Measurements from ENCODE around the gene ARAP1. TPM values are rescaled to one million over a fixed set of nuclear protein-coding genes. Genes with fewer than 3 reads are reported as not detected.

The ARAP1 gene
- total RNA-seq, 1 donor from 2014 or later = 86.2 TPM

DNA sequence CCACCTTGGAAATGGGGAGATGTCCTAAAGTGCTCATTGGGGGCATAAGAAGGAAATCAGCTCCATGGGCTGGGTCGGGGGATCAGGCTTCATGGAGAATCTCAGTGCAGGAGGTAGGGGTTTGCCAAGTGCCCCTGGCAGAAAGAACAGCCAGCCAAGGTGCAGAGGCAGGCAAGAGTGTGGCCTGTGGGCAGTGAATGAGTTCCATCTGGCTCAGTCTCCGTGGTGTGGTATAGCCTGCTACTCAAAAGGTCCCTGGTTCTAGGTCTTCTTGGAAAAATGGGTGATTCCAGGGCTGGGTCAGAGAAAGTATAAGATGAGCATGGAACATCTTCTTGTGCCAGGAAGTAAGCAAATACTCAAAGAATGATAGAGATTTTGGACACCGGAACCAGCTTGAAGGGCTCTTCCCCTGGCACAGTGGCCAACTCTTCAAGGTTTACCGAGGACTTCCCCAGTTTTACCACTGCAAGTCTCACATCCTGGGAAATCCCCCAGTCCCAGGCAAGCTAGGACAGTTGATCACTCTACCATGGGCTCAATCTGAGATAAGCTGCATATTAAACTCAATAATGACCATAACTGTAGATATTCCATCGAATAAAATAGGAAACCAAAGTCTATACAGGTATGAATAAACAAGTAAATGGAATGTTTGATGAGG, 10.6 kb upstream of the ARAP1 start:
- no peak for DNase-seq (ENCODE audit: low spot score)

- no peak for DNase-seq (ENCODE audit: low spot score)
These were observed 8.6 kb upstream of the ARAP1 start for GRCh38 chr11:72760539-72761405.

GRCh38 chr11:72759468-72759985, 7.3 kb upstream of the ARAP1 start:
- no peak for DNase-seq (ENCODE audit: low spot score)

- DNase-seq (ENCODE audit: low spot score) = peak; percentile 66
These were observed 6.6 kb upstream of the ARAP1 start for GRCh38 chr11:72758690-72759389.

- no peak for DNase-seq (ENCODE audit: low spot score)
These were observed 6.1 kb upstream of the ARAP1 start for GRCh38 chr11:72758304-72758689.

DNA sequence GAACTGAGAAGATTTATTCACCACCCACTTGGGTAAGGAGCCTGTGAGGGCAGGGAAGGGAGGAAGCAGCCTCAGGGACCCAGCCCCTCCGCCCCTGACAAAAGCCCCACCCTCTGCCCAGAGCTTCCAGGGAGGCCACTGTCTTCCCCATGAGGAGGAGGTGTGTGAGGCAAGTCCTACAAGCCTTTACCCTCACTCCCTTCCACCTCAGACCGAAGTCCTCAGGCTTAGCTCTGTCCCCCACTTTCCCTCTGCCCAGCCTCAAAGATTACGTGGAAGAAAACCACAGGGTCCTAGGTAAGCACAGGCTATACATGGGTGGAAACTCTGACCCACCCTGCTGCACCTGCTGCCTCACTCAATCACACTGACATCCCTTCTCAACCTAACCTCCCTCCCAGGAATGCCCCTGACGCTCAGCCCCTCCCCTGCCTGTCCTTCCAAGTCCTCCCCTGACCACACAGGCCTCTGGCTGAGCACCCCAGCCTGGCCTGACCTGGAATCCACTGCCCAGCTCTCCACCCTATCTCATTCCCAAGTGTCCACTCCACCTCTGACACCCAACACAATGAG, 3.6 kb upstream of the ARAP1 start:
- no peak for DNase-seq (ENCODE audit: low spot score)

DNA sequence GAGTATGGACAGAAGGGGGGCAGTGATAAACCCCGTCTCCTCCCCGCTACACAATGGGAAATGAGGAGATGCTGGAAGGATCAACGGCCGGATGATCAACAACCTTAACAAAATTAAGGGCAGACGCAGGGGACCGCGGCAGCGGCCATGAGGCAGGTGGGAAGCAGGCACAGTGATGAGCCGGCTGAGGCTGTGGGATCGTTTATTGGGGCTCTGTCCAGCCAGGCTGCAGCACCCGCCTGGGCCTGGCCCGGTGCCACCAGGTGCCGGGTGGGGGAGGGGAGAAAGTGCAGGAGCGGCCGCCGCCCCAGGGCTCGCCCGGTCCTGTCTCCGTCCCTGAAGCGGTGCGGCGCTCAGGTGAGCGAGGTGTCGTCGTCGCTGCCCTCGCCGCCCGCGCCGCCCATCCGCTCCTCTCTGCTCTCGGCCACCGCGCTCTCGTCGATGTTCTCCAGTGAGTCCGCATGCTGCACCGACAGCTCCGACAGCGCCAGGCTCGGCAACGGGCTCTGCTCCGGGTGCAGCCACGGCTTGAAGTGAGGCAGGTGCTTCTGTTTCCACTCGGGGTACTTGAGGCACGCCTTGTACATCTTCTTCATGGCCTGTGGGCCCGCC, 2.4 kb upstream of the ARAP1 start:
- no peak for DNase-seq (ENCODE audit: low spot score)

GRCh38 chr11:72754149-72754543, 1.9 kb upstream of the ARAP1 start:
- no peak for DNase-seq (ENCODE audit: low spot score)

DNA sequence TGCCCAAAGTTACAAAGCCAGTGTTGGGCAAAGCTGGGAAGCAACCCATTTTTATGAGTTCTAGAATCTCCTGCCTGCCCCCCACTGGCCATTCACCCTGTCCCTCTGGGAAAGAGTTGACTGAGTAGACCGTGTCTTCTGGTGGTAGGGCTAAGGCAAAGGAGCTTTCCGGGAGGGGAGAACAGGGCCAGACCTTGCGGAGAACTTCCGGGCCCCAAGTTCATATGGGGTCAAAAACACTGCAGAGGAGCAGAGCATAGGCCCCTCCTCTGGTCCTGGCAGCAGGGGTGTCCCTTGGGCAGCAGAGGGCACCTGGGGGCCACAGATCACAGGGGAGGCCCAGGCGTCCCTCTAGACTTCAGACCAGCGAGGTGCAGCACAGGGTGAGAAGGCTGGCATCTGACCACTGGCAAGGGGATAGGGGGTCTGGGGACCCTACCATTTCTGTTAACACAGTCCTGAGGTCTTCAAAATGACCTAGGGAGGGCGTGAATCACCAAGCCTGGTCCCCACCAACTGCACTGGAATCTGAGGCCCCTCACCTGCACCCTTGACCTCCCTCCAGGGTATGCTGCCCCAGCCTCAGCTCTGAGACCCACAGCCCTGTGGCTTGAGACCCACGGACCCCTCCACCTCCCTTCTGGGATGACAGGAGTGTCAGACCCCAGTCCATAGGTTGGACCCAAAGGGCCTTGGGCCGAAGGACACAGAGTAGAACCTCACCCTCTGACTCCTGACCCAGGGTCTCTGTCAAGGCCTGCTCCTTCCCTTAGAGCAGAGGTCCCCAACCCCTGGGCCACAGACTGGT, 1.3 kb upstream of the ARAP1 start:
- DNase-seq (ENCODE audit: low spot score) = no peak

- no peak for DNase-seq (ENCODE audit: low spot score)
These were observed 806 bp downstream of the ARAP1 start for GRCh38 chr11:72751116-72752087.

DNA sequence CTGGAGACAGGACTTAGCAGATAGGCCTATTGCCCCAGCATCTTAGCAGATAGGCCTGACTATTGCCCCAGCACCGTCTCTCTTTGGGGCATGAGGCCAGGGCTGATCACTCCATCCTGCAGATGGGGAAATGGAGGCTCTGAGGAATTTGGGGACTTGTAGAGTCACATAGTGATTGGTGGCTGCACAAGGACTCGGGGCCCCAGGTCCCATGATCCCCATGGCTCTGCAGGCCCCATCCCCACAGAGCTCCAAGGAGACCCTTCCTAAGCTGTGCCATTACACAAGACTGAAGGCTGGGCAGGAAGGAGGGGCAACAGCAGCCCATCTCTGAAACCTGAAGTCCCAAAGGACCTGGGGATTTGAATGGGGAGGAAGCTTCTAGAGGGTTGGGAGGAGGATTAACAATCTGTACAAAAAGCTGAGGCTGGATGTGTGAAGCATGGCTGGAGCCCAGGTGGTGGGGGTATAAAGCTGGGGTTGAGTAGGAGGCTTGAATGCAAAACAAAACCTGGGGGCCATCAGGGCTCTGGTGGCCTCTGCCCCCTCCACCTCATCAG, 1.6 kb downstream of the ARAP1 start:
- no peak for DNase-seq (ENCODE audit: low spot score)

- DNase-seq (ENCODE audit: low spot score) = no peak
These were observed 2.1 kb downstream of the ARAP1 start for GRCh38 chr11:72750086-72750485.

GRCh38 chr11:72747289-72747855, 4.8 kb downstream of the ARAP1 start:
- DNase-seq (ENCODE audit: low spot score) = no peak

DNA sequence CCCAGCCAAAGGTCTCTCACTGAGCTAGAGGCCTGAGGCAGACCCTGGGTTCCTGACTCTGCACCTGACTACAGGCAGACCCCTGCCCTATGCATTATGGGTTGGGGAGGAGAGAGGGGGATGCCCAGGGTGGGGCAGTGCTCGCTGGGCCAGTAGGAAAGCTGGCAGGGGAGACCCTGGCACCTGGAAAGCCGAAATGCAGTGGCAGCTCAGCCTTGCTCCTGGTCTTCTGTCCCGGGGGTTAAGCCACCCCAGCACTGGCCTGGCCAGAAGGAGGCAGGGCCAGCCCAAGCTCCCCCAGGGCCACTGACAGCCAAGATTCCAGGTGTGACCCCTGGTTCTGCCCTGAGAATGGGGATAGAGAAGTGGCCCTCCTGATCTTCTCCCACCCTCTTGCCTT, 5.4 kb downstream of the ARAP1 start:
- DNase-seq (ENCODE audit: low spot score) = no peak

DNA sequence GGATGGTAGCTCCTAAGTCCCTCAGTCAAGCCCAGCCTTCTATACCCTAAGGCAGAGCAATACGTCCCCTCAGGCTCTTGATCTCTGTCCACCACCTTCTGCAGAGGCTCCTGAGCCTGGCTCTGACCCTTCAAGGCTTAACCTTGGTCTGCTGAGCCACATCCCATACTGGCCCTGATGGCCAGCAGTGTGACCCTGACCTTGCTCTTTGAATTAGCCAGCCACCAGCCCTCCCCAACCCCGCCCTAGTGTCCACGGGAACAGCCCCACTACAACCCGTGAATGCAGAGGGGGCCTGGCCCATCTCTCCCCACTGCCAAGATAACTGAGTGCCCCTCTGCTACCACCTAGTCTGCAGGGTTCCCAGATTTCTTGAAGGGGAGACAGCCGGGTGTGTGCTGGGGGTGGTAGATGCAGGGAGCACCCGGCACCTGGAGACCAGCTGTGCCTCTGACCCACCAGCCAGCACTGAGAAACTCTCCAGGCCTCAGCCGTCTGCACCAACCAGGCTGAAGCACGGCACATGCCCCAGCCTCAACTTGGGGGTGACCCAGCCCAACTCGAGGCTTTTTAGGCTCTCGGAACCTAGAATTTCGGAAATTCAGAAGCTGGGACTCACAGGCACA, 6.2 kb downstream of the ARAP1 start:
- no peak for DNase-seq (ENCODE audit: low spot score)

- DNase-seq (ENCODE audit: low spot score) = no peak
These were observed 6.7 kb downstream of the ARAP1 start for GRCh38 chr11:72745511-72745910.

- no peak for DNase-seq (ENCODE audit: low spot score)
These were observed 7.7 kb downstream of the ARAP1 start for GRCh38 chr11:72744474-72744873.

All from ureter (tissue), 1 donor.